ENCODE data around the gene OBP2A. TPM values are rescaled to one million over a fixed set of nuclear protein-coding genes. Genes with fewer than 3 reads are reported as not detected.

The OBP2A gene
- total RNA-seq, 2 experiments from 2014 or later: not detected

GRCh38 chr9:135566552-135566951 lies 20.6 kb downstream of the OBP2A start:
- H3K4me3 ChIP-seq (ENCODE audit: low read depth, low read length, poor library complexity, severe bottlenecking): no peak overlapping the region
- no peak for DNase-seq (ENCODE audit: low spot score)
- no TSS peak for BruUV-seq (replicated peaks)
- no peaks in the 10 kb centered on the region for H3K36me3 ChIP-seq (ENCODE audit: insufficient read depth, low read length)
- no peaks in the 10 kb centered on the region for H4K20me1 ChIP-seq (ENCODE audit: insufficient read depth, low read length)
- H3K9me2 ChIP-seq (ENCODE audit: insufficient read depth, low read length): no peaks in the 10 kb centered on the region
- no peaks in the 10 kb centered on the region for H3K4me1 ChIP-seq (ENCODE audit: insufficient read depth, low read length, poor library complexity, severe bottlenecking)
- intact Hi-C loops (cut with micrococcal nuclease; ENCODE audit: unreplicated experiment): no loop called here
- TF ChIP-seq EZH2phosphoT487 (IDR thresholded peaks at IDR 0.05; ENCODE audit: borderline replicate concordance, low read depth, low read length) (no peak), CTCF (conservative IDR thresholded peaks at IDR 0.05; ENCODE audit: low read length) (no peak)
- ChIA-PET CTCF (ENCODE audit: unreplicated experiment) (no interaction called here), POLR2A (no interaction called here)
- H3K9me3 ChIP-seq (ENCODE audit: low read length): no peaks in the 10 kb centered on the region
- no peaks in the 10 kb centered on the region for H3K79me2 ChIP-seq (ENCODE audit: insufficient read depth, low read depth, low read length)
- H2AFZ ChIP-seq (ENCODE audit: low read length): no peak overlapping the region
- no peak overlapping the region for H3K4me2 ChIP-seq (ENCODE audit: low read length)
- H3K27ac ChIP-seq (ENCODE audit: low read depth, low read length, poor library complexity, severe bottlenecking): no peak overlapping the region

- CTCF ChIA-PET (ENCODE audit: unreplicated experiment): no interaction called here
- H3K79me2 ChIP-seq (ENCODE audit: insufficient read depth, low read depth, low read length): no peaks in the 10 kb centered on the region
- POLR2A ChIA-PET: no interaction called here
Observed at GRCh38 chr9:135567311-135567710, 21.4 kb downstream of the OBP2A start.

GRCh38 chr9:135568026-135568425 lies 22.1 kb downstream of the OBP2A start:
- Histone ChIP-seq H3K27ac (ENCODE audit: low read depth, low read length, poor library complexity, severe bottlenecking) (no peak overlapping the region), H3K36me3 (ENCODE audit: insufficient read depth, low read length) (no peaks in the 10 kb centered on the region), H2AFZ (ENCODE audit: low read length) (no peak overlapping the region), H3K4me2 (ENCODE audit: low read length) (no peak overlapping the region), H3K4me3 (ENCODE audit: low read depth, low read length, poor library complexity, severe bottlenecking) (no peak overlapping the region), H4K20me1 (ENCODE audit: insufficient read depth, low read length) (no peaks in the 10 kb centered on the region), H3K4me1 (ENCODE audit: insufficient read depth, low read length, poor library complexity, severe bottlenecking) (no peaks in the 10 kb centered on the region), H3K9me2 (ENCODE audit: insufficient read depth, low read length) (no peaks in the 10 kb centered on the region), H3K79me2 (ENCODE audit: insufficient read depth, low read depth, low read length) (no peaks in the 10 kb centered on the region), H3K9me3 (ENCODE audit: low read length) (no peaks in the 10 kb centered on the region)
- no peak for TF ChIP-seq CTCF (conservative IDR thresholded peaks at IDR 0.05; ENCODE audit: low read length)
- no peak for TF ChIP-seq EZH2phosphoT487 (IDR thresholded peaks at IDR 0.05; ENCODE audit: borderline replicate concordance, low read depth, low read length)
- POLR2A ChIA-PET: no interaction called here
- CTCF ChIA-PET (ENCODE audit: unreplicated experiment): no interaction called here
- BruUV-seq (replicated peaks): no TSS peak
- intact Hi-C loops (cut with micrococcal nuclease; ENCODE audit: unreplicated experiment): no loop called here
- DNase-seq (ENCODE audit: low spot score): no peak

More at GRCh38 chr9:135567311-135567710, 21.4 kb downstream of the OBP2A start:
- TF ChIP-seq CTCF (conservative IDR thresholded peaks at IDR 0.05; ENCODE audit: low read length): no peak
- no peak for TF ChIP-seq EZH2phosphoT487 (IDR thresholded peaks at IDR 0.05; ENCODE audit: borderline replicate concordance, low read depth, low read length)
- Histone ChIP-seq H3K4me3 (ENCODE audit: low read depth, low read length, poor library complexity, severe bottlenecking) (no peak overlapping the region), H3K4me2 (ENCODE audit: low read length) (no peak overlapping the region), H3K9me3 (ENCODE audit: low read length) (no peaks in the 10 kb centered on the region), H3K4me1 (ENCODE audit: insufficient read depth, low read length, poor library complexity, severe bottlenecking) (no peaks in the 10 kb centered on the region), H2AFZ (ENCODE audit: low read length) (no peak overlapping the region), H3K27ac (ENCODE audit: low read depth, low read length, poor library complexity, severe bottlenecking) (no peak overlapping the region), H3K9me2 (ENCODE audit: insufficient read depth, low read length) (no peaks in the 10 kb centered on the region), H3K36me3 (ENCODE audit: insufficient read depth, low read length) (no peaks in the 10 kb centered on the region), H4K20me1 (ENCODE audit: insufficient read depth, low read length) (no peaks in the 10 kb centered on the region)
- no TSS peak for BruUV-seq (replicated peaks)
- intact Hi-C loops (cut with micrococcal nuclease; ENCODE audit: unreplicated experiment): no loop called here
- DNase-seq (ENCODE audit: low spot score): no peak
